ENCODE data around the gene PCNT.

DNA sequence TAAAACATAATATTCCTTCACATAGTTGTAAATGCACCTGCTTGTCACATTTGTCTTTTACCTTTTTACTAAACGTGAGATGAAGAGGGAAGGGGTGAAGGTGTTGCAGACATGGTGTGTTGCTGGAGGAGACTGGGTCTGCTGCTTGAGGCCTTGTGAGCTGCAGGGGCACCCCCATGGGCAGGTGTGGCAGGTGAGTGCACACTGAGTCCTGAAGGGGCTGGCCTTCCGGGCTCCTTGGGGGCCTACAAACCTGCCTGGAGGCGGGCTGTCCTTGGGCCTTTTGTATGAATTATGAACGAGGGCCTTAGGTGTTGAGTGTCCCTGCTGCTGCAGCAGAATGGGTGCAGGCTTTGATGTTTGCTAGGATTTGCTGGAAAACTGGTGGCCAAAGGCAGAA lies 3.8 kb downstream of the PCNT start:
- TF ChIP-seq, protein P1, sequence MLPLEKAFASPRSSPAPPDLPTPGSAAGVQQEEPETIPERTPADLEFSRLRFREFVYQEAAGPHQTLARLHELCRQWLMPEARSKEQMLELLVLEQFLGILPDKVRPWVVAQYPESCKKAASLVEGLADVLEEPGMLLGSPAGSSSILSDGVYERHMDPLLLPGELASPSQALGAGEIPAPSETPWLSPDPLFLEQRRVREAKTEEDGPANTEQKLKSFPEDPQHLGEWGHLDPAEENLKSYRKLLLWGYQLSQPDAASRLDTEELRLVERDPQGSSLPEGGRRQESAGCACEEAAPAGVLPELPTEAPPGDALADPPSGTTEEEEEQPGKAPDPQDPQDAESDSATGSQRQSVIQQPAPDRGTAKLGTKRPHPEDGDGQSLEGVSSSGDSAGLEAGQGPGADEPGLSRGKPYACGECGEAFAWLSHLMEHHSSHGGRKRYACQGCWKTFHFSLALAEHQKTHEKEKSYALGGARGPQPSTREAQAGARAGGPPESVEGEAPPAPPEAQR (CRISPR knock-in tag; IDR thresholded peaks at IDR 0.05): no peak
- TF ChIP-seq, protein P2, sequence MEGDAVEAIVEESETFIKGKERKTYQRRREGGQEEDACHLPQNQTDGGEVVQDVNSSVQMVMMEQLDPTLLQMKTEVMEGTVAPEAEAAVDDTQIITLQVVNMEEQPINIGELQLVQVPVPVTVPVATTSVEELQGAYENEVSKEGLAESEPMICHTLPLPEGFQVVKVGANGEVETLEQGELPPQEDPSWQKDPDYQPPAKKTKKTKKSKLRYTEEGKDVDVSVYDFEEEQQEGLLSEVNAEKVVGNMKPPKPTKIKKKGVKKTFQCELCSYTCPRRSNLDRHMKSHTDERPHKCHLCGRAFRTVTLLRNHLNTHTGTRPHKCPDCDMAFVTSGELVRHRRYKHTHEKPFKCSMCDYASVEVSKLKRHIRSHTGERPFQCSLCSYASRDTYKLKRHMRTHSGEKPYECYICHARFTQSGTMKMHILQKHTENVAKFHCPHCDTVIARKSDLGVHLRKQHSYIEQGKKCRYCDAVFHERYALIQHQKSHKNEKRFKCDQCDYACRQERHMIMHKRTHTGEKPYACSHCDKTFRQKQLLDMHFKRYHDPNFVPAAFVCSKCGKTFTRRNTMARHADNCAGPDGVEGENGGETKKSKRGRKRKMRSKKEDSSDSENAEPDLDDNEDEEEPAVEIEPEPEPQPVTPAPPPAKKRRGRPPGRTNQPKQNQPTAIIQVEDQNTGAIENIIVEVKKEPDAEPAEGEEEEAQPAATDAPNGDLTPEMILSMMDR (IDR thresholded peaks at IDR 0.05): no peak
- no peak for TF ChIP-seq TEAD1 (CRISPR knock-in tag; IDR thresholded peaks at IDR 0.05)
- TF ChIP-seq, protein P3, sequence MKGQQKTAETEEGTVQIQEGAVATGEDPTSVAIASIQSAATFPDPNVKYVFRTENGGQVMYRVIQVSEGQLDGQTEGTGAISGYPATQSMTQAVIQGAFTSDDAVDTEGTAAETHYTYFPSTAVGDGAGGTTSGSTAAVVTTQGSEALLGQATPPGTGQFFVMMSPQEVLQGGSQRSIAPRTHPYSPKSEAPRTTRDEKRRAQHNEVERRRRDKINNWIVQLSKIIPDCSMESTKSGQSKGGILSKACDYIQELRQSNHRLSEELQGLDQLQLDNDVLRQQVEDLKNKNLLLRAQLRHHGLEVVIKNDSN (CRISPR knock-in tag; IDR thresholded peaks at IDR 0.05): no peak
- TF ChIP-seq, protein P4, sequence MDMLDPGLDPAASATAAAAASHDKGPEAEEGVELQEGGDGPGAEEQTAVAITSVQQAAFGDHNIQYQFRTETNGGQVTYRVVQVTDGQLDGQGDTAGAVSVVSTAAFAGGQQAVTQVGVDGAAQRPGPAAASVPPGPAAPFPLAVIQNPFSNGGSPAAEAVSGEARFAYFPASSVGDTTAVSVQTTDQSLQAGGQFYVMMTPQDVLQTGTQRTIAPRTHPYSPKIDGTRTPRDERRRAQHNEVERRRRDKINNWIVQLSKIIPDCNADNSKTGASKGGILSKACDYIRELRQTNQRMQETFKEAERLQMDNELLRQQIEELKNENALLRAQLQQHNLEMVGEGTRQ (CRISPR knock-in tag; IDR thresholded peaks at IDR 0.05): no peak
- TF ChIP-seq, protein P5, sequence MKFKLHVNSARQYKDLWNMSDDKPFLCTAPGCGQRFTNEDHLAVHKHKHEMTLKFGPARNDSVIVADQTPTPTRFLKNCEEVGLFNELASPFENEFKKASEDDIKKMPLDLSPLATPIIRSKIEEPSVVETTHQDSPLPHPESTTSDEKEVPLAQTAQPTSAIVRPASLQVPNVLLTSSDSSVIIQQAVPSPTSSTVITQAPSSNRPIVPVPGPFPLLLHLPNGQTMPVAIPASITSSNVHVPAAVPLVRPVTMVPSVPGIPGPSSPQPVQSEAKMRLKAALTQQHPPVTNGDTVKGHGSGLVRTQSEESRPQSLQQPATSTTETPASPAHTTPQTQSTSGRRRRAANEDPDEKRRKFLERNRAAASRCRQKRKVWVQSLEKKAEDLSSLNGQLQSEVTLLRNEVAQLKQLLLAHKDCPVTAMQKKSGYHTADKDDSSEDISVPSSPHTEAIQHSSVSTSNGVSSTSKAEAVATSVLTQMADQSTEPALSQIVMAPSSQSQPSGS (CRISPR knock-in tag; IDR thresholded peaks at IDR 0.05; ENCODE audit: borderline replicate concordance, low read depth): no peak
- TF ChIP-seq, protein P6, sequence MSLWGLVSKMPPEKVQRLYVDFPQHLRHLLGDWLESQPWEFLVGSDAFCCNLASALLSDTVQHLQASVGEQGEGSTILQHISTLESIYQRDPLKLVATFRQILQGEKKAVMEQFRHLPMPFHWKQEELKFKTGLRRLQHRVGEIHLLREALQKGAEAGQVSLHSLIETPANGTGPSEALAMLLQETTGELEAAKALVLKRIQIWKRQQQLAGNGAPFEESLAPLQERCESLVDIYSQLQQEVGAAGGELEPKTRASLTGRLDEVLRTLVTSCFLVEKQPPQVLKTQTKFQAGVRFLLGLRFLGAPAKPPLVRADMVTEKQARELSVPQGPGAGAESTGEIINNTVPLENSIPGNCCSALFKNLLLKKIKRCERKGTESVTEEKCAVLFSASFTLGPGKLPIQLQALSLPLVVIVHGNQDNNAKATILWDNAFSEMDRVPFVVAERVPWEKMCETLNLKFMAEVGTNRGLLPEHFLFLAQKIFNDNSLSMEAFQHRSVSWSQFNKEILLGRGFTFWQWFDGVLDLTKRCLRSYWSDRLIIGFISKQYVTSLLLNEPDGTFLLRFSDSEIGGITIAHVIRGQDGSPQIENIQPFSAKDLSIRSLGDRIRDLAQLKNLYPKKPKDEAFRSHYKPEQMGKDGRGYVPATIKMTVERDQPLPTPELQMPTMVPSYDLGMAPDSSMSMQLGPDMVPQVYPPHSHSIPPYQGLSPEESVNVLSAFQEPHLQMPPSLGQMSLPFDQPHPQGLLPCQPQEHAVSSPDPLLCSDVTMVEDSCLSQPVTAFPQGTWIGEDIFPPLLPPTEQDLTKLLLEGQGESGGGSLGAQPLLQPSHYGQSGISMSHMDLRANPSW (CRISPR knock-in tag; conservative IDR thresholded peaks at IDR 0.05; ENCODE audit: low read depth): no peak
- no peak for TF ChIP-seq TEAD4 (CRISPR knock-in tag; IDR thresholded peaks at IDR 0.05)
- TF ChIP-seq, protein P7, sequence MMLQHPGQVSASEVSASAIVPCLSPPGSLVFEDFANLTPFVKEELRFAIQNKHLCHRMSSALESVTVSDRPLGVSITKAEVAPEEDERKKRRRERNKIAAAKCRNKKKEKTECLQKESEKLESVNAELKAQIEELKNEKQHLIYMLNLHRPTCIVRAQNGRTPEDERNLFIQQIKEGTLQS (CRISPR knock-in tag; conservative IDR thresholded peaks at IDR 0.05): no peak
- TF ChIP-seq FOXK1 (CRISPR knock-in tag; IDR thresholded peaks at IDR 0.05): no peak
- no peak for TF ChIP-seq NR3C1 (CRISPR knock-in tag; conservative IDR thresholded peaks at IDR 0.05; ENCODE audit: low read depth)
